HG02981 (cell line): Measurements from ENCODE around the gene NAA50.

ENCODE experiments used
- ATAC-seq: cut with Tn5 transposase; IDR thresholded peaks from one replicate; pipeline ENCODE4 v1.9.1; 2021; ENCODE audit warnings: mild to moderate bottlenecking, moderate library complexity; ENCODE audit not compliant: unreplicated experiment

The NAA50 gene

GRCh38 chr3:113690482-113690881, 55.6 kb downstream of the NAA50 start:
- no peak for ATAC-seq

GRCh38 chr3:113685956-113686721, 59.9 kb downstream of the NAA50 start:
- no peak for ATAC-seq

- ATAC-seq, result no peak
Measured at GRCh38 chr3:113685124-113685523, 60.9 kb downstream of the NAA50 start.

- ATAC-seq, result no peak
Measured at GRCh38 chr3:113684271-113684819, 61.7 kb downstream of the NAA50 start.

- no peak for ATAC-seq
Measured at GRCh38 chr3:113678773-113679172, 67.3 kb downstream of the NAA50 start.

GRCh38 chr3:113677737-113678136, 68.3 kb downstream of the NAA50 start:
- ATAC-seq, result no peak

GRCh38 chr3:113676261-113676660, 69.8 kb downstream of the NAA50 start:
- no peak for ATAC-seq

GRCh38 chr3:113673593-113673992, 72.5 kb downstream of the NAA50 start:
- ATAC-seq, result no peak

GRCh38 chr3:113668015-113668414, 78.0 kb downstream of the NAA50 start:
- ATAC-seq, result no peak
